Esophagus (tissue), 2 donors: Measurements from ENCODE around the gene AUTS2. TPM values are rescaled to one million over a fixed set of nuclear protein-coding genes. Genes with fewer than 3 reads are reported as not detected.

Experiments
- H3K27ac ChIP-seq, 2 donors: one replicate each; pipeline ENCODE4 v1.5.1; 2013; ENCODE audit warnings: low read depth in 2 of 2, mild to moderate bottlenecking in 2 of 2, inconsistent platforms in 1 of 2, low read length in 1 of 2, moderate library complexity in 1 of 2
- H3K27me3 ChIP-seq, 2 donors: one replicate each; pipeline ENCODE4 v1.6.1; 2013; ENCODE audit warnings: low read length in 2 of 2, control low read depth in 1 of 2, mild to moderate bottlenecking in 1 of 2; ENCODE audit not compliant: insufficient read depth in 2 of 2, control insufficient read depth in 1 of 2
- H3K36me3 ChIP-seq, 2 donors: one replicate each; pipeline ENCODE4 v1.6.1; 2013; ENCODE audit warnings: low read length in 1 of 2; ENCODE audit not compliant: control insufficient read depth in 2 of 2, insufficient read depth in 2 of 2
- H3K4me1 ChIP-seq, 2 donors: one replicate each; pipeline ENCODE4 v1.6.1; 2013; ENCODE audit warnings: low read length in 1 of 2; ENCODE audit not compliant: control insufficient read depth in 2 of 2, insufficient read depth in 2 of 2
- H3K4me3 ChIP-seq, 2 donors: one replicate each; pipeline ENCODE4 v1.5.1; 2013; ENCODE audit warnings: low read length in 2 of 2, mild to moderate bottlenecking in 2 of 2, low read depth in 1 of 2, moderate library complexity in 1 of 2
- H3K9me3 ChIP-seq, 2 donors: one replicate each; pipeline ENCODE4 v1.6.1; 2013; ENCODE audit warnings: mild to moderate bottlenecking in 2 of 2, low read depth in 1 of 2, low read length in 1 of 2, moderate library complexity in 1 of 2; ENCODE audit not compliant: control insufficient read depth in 2 of 2, insufficient read depth in 1 of 2
- WGBS, 2 donors: extraction: QIAGEN DNeasy Blood & Tissue Kit; methylation state at CpG; one replicate each; pipeline ENCODE4 v1.1.7; 2013; 5-methylcytosine and 5-hydroxymethylcytosine counted together
- polyA plus RNA-seq, 2 donors: library from polyadenylated mRNA; stranded (reverse); fragments of 200-250 nt; gene quantifications; one replicate each; pipeline ENCODE4 v1.2.3, GENCODE V29; 2013
- donor health status: healthy with polysubstance abuse.
- donor health status: Bipolar disorder and iron deficiency.

The AUTS2 gene
- polyA plus RNA-seq, 2 donors: 8.3 to 15.6 TPM

GRCh38 chr7:69749994-69750393, 151.7 kb downstream of the AUTS2 start:
- no peaks in the 10 kb centered on the region for H3K9me3 ChIP-seq
- WGBS, 2 donors: 91 to 95% methylated on average over 4 of the region's 4 CpGs
- H3K27me3 ChIP-seq: no peaks in the 10 kb centered on the region
- H3K27ac ChIP-seq: no peak overlapping the region
- no peaks in the 10 kb centered on the region for H3K36me3 ChIP-seq
- no peak overlapping the region for H3K4me3 ChIP-seq
- no peaks in the 10 kb centered on the region for H3K4me1 ChIP-seq

- no peaks in the 10 kb centered on the region for H3K4me1 ChIP-seq
- H3K9me3 ChIP-seq: no peaks in the 10 kb centered on the region
- 49 to 71% methylated on average over 1 of the region's 1 CpG for WGBS, 2 donors
- H3K27ac ChIP-seq: no peak overlapping the region
- no peak overlapping the region for H3K4me3 ChIP-seq
- H3K27me3 ChIP-seq: no peaks in the 10 kb centered on the region
- no peaks in the 10 kb centered on the region for H3K36me3 ChIP-seq
Measured at GRCh38 chr7:69751026-69751425, 152.8 kb downstream of the AUTS2 start.

DNA sequence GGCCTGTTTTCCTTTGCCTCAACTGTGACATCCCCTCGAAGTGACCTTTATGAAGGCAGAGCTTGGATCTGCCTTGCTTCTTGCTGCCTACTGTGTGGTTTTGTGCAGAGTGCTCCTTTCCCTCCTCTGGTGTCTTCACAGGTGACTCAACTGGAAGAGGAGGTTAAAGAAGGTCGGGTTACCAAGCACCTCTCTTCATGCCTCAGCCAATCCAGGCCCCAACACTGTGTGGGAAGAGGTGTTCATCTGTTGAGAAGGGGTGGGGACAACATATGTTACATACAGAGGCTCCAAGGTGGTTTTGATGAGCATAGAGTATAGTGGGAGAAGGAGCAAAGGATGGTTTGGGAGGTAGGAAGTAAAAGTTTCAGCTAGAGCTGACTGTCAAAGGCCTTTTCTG, 155.7 kb downstream of the AUTS2 start:
- WGBS, 2 donors: 42 to 59% methylated on average over 2 of the region's 2 CpGs
- no peaks in the 10 kb centered on the region for H3K36me3 ChIP-seq
- no peak overlapping the region for H3K4me3 ChIP-seq
- H3K27ac ChIP-seq: no peak overlapping the region
- H3K27me3 ChIP-seq: no peaks in the 10 kb centered on the region
- H3K4me1 ChIP-seq: no peaks in the 10 kb centered on the region
- H3K9me3 ChIP-seq: no peaks in the 10 kb centered on the region

- WGBS, 2 donors: 80 to 88% methylated on average over 3 of the region's 3 CpGs
Measured at GRCh38 chr7:69754476-69754875, 156.2 kb downstream of the AUTS2 start.

DNA sequence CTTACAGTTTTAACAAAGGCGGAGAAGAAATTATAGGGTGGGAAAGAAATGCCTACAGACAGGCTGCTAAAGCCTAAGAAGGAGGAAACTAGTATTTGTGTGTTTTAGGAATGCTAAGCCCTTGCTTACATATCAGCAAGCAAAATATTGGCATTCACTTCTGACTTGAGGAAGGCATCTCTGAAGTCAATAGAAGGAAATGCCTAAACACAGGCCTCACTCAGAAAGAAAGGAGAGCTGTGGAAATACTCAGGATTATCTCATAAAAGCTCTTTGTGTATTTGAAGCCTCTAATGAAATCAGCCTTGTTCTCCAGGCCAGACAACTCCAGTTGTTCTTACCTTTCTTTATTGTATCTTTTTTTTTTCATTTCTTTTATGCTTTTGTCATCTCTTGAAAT, 158.0 kb downstream of the AUTS2 start:
- Histone ChIP-seq H3K4me3 (no peak overlapping the region), H3K27ac (no peak overlapping the region), H3K27me3 (no peaks in the 10 kb centered on the region), H3K36me3 (no peaks in the 10 kb centered on the region), H3K9me3 (no peaks in the 10 kb centered on the region), H3K4me1 (no peaks in the 10 kb centered on the region)
- 84 to 96% methylated on average over 1 of the region's 1 CpG for WGBS, 2 donors

More at GRCh38 chr7:69754476-69754875, 156.2 kb downstream of the AUTS2 start:
- Histone ChIP-seq H3K27me3 (no peaks in the 10 kb centered on the region), H3K9me3 (no peaks in the 10 kb centered on the region), H3K4me3 (no peak overlapping the region), H3K27ac (no peak overlapping the region), H3K4me1 (no peaks in the 10 kb centered on the region), H3K36me3 (no peaks in the 10 kb centered on the region)

DNA sequence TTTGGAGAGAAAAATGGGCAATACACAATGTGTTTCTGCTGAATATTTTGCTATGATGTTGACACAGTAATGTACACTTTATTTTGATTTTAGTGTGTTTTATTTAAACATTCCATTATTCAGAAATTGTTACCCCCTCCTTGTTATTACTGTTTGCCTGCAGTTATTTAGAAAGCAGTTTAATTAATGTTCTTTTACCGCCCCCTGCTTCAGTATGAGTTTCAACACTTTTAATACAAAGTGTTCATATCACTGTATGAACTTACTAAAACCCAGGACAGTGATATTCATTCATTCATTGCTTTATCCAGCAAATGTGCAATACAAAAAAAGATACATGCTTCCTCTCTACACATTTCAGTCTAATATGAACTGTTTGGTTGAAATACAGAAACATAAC, 159.3 kb downstream of the AUTS2 start:
- 79 to 80% methylated on average over 1 of the region's 1 CpG for WGBS, 2 donors
- Histone ChIP-seq H3K27me3 (no peaks in the 10 kb centered on the region), H3K9me3 (no peaks in the 10 kb centered on the region), H3K4me1 (no peaks in the 10 kb centered on the region), H3K27ac (no peak overlapping the region), H3K4me3 (no peak overlapping the region), H3K36me3 (no peaks in the 10 kb centered on the region)

GRCh38 chr7:69757981-69758430, 159.7 kb downstream of the AUTS2 start:
- no peaks in the 10 kb centered on the region for H3K4me1 ChIP-seq
- no peaks in the 10 kb centered on the region for H3K27me3 ChIP-seq
- no peak overlapping the region for H3K4me3 ChIP-seq
- WGBS, 2 donors: 40 to 58% methylated on average over 1 of the region's 1 CpG
- no peaks in the 10 kb centered on the region for H3K36me3 ChIP-seq
- H3K27ac ChIP-seq: no peak overlapping the region
- H3K9me3 ChIP-seq: no peaks in the 10 kb centered on the region

GRCh38 chr7:69759373-69759772, 161.1 kb downstream of the AUTS2 start:
- 76 to 82% methylated on average over 4 of the region's 4 CpGs for WGBS, 2 donors
- H3K9me3 ChIP-seq: no peaks in the 10 kb centered on the region
- no peaks in the 10 kb centered on the region for H3K36me3 ChIP-seq
- H3K27me3 ChIP-seq: no peaks in the 10 kb centered on the region
- no peaks in the 10 kb centered on the region for H3K4me1 ChIP-seq
- H3K27ac ChIP-seq: no peak overlapping the region
- no peak overlapping the region for H3K4me3 ChIP-seq

GRCh38 chr7:69761290-69761922, 163.1 kb downstream of the AUTS2 start:
- no peak overlapping the region for H3K27ac ChIP-seq
- no peaks in the 10 kb centered on the region for H3K9me3 ChIP-seq
- no peaks in the 10 kb centered on the region for H3K4me1 ChIP-seq
- no peaks in the 10 kb centered on the region for H3K27me3 ChIP-seq
- H3K36me3 ChIP-seq: no peaks in the 10 kb centered on the region
- no peak overlapping the region for H3K4me3 ChIP-seq
- 66 to 70% methylated on average over 5 of the region's 5 CpGs for WGBS, 2 donors

DNA sequence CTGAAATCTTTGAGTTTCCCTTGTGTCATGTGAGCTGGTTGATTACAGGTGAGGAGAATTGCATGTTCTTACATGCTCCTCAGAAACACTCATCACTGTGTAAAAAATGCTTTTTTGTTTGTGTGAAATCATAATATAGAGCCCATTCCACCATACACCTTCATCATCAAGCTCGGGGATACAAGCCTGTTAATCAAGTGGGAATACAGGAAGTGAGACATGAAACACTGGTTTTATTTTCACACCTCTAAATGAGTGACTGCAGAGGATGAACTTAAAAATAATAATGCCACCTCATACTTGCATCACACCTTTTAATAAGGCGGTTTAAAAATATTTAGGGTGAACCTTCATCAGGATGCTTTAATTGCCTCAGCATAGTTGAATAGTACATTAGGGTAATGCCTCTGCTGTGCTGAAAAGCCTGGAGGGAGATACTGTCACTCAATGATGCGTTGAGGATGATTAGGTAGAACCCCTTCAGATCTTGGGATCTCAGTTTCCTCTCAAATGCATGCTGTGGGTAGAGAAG, 164.6 kb downstream of the AUTS2 start:
- Histone ChIP-seq H3K27ac (no peak overlapping the region), H3K27me3 (no peaks in the 10 kb centered on the region), H3K4me1 (no peaks in the 10 kb centered on the region), H3K4me3 (no peak overlapping the region), H3K36me3 (no peaks in the 10 kb centered on the region), H3K9me3 (no peaks in the 10 kb centered on the region)
- 67 to 78% methylated on average over 3 of the region's 3 CpGs for WGBS, 2 donors
